ENCODE data around the gene DLST.
"Not testable (repeated sequence)": the region's sequence is repeated elsewhere in the genome, so short reads cannot be mapped to it uniquely, and the experiment has no call there.

Gene DLST

GRCh38 chr14:74921987-74922751 lies 40.5 kb downstream of the DLST start:
- H3K4me3 Mint-ChIP-seq = peak overlapping the region; percentile 87
- H3K27ac Mint-ChIP-seq = no peak overlapping the region
- DNase-seq = no peak
- H3K9me3 Mint-ChIP-seq = no peaks in the 10 kb centered on the region
- no peaks in the 10 kb centered on the region for H3K36me3 Mint-ChIP-seq (ENCODE audit: low read depth)
- TF ChIP-seq, protein P1, sequence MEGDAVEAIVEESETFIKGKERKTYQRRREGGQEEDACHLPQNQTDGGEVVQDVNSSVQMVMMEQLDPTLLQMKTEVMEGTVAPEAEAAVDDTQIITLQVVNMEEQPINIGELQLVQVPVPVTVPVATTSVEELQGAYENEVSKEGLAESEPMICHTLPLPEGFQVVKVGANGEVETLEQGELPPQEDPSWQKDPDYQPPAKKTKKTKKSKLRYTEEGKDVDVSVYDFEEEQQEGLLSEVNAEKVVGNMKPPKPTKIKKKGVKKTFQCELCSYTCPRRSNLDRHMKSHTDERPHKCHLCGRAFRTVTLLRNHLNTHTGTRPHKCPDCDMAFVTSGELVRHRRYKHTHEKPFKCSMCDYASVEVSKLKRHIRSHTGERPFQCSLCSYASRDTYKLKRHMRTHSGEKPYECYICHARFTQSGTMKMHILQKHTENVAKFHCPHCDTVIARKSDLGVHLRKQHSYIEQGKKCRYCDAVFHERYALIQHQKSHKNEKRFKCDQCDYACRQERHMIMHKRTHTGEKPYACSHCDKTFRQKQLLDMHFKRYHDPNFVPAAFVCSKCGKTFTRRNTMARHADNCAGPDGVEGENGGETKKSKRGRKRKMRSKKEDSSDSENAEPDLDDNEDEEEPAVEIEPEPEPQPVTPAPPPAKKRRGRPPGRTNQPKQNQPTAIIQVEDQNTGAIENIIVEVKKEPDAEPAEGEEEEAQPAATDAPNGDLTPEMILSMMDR (IDR thresholded peaks at IDR 0.05) = no peak
- H3K27me3 Mint-ChIP-seq (ENCODE audit: low read depth, poor library complexity) = peaks cover 50% of the 10 kb centered on the region
- H3K4me1 Mint-ChIP-seq = peaks cover 15% of the 10 kb centered on the region

- Mint-ChIP-seq H3K27me3 (ENCODE audit: low read depth, poor library complexity) (peaks cover 57% of the 10 kb centered on the region), H3K27ac (no peak within 1 kb of the TSS)
- peak; percentile 88 for DNase-seq
Measured at GRCh38 chr14:74922752-74923401, 41.2 kb downstream of the DLST start, which contains the start of gene RPS6KL1. RPS6KL1 (minus strand) TSS chr14:74923260; CDS start chr14:74921541, 1,719 bp downstream.

GRCh38 chr14:74924061-74924460 lies 42.3 kb downstream of the DLST start:
- Mint-ChIP-seq H3K4me1 (peaks cover 9% of the 10 kb centered on the region), H3K27ac (no peak overlapping the region), H3K27me3 (ENCODE audit: low read depth, poor library complexity) (peaks cover 60% of the 10 kb centered on the region), H3K4me3 (peak overlapping the region; percentile 20), H3K36me3 (ENCODE audit: low read depth) (no peaks in the 10 kb centered on the region), H3K9me3 (no peaks in the 10 kb centered on the region)
- no peak for DNase-seq
- TF ChIP-seq, protein P1 (IDR thresholded peaks at IDR 0.05) = no peak

More at GRCh38 chr14:74922752-74923401, 41.2 kb downstream of the DLST start, which contains the start of gene RPS6KL1:
- H3K4me3 Mint-ChIP-seq = peak within 1 kb of the TSS; percentile 87
- no peaks in the 10 kb centered on the region for H3K36me3 Mint-ChIP-seq (ENCODE audit: low read depth)
- TF ChIP-seq, protein P1 (IDR thresholded peaks at IDR 0.05) = no peak
- no peaks in the 10 kb centered on the region for H3K9me3 Mint-ChIP-seq
- peaks cover 9% of the 10 kb centered on the region for H3K4me1 Mint-ChIP-seq

DNA sequence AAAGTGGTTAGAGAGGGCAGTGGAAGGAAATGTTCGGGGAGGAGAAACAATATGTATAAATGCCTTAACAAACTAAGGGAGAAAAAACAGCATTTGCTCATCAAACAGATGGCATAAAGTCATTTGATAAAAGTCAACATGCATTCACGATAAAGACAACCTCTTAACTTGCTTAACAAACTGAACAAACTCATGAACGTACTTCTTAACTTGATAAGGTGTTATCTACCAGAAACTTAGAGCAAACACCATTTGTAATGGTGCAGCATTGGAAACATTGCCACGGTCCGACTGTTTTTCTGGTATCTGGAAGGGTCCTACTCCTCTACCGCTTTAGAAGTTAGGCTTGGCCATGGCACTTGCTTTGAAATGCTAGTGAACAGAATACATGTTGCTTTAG lies 45.5 kb downstream of the DLST start:
- H3K36me3 Mint-ChIP-seq (ENCODE audit: low read depth) = no peaks in the 10 kb centered on the region
- peaks cover 70% of the 10 kb centered on the region for H3K27me3 Mint-ChIP-seq (ENCODE audit: low read depth, poor library complexity)
- TF ChIP-seq, protein P1 (IDR thresholded peaks at IDR 0.05) = no peak
- no peak for DNase-seq
- H3K27ac Mint-ChIP-seq = no peak overlapping the region
- H3K4me3 Mint-ChIP-seq = no peak overlapping the region
- H3K4me1 Mint-ChIP-seq = peaks cover 4% of the 10 kb centered on the region
- H3K9me3 Mint-ChIP-seq = no peaks in the 10 kb centered on the region

DNA sequence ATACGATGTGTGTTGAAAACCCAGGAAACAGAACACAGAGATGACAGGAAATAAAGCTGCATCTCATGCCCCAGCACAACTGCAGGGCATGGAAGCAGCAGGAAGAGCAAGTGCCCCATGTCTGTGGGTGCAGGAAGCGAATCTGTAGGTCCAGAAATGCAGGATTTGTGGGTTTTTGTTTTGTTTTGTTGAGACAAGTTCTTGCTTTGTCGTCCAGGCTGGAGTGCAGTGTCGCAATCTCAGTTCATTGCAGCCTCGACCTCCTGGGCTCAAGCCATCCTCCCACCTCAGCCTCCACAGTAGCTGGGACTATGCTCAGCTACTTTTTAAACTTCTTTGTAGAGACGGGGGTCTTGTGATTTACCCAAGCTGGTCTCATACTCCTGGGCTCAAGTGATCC lies 47.5 kb downstream of the DLST start:
- H3K27me3 Mint-ChIP-seq (ENCODE audit: low read depth, poor library complexity) = peaks cover 58% of the 10 kb centered on the region
- no peak for DNase-seq
- peaks cover 10% of the 10 kb centered on the region for H3K4me1 Mint-ChIP-seq
- no peaks in the 10 kb centered on the region for H3K36me3 Mint-ChIP-seq (ENCODE audit: low read depth)
- TF ChIP-seq, protein P1 (IDR thresholded peaks at IDR 0.05) = no peak
- no peak overlapping the region for H3K27ac Mint-ChIP-seq
- no peak overlapping the region for H3K4me3 Mint-ChIP-seq
- H3K9me3 Mint-ChIP-seq = no peaks in the 10 kb centered on the region

GRCh38 chr14:74931744-74932143 lies 50.0 kb downstream of the DLST start:
- H3K4me3 Mint-ChIP-seq; H3K36me3 Mint-ChIP-seq (ENCODE audit: low read depth); H3K27ac Mint-ChIP-seq; H3K9me3 Mint-ChIP-seq; DNase-seq: not testable (repeated sequence)
- Mint-ChIP-seq H3K4me1 (peaks cover 26% of the 10 kb centered on the region), H3K27me3 (ENCODE audit: low read depth, poor library complexity) (peaks cover 37% of the 10 kb centered on the region)

All from nephron progenitor cell (in vitro differentiated cells).